Muscle layer of duodenum (tissue), 2 donors: ENCODE results near the gene OIP5.
"Not testable (repeated sequence)": the region's sequence is repeated elsewhere in the genome, so short reads cannot be mapped to it uniquely, and the experiment has no call there.

ENCODE experiments used
- H3K27ac ChIP-seq: one replicate; pipeline ENCODE4 v1.7.0; 2013; ENCODE audit warnings: mild to moderate bottlenecking, low read length
- H3K27me3 ChIP-seq: one replicate; pipeline ENCODE4 v1.7.0; 2013; ENCODE audit warnings: low read depth, mild to moderate bottlenecking, control low read depth, low read length
- H3K36me3 ChIP-seq, 2 donors: one replicate each; pipeline ENCODE4 v1.7.0; 2013; ENCODE audit warnings: low read length in 2 of 2, control low read depth in 1 of 2, mild to moderate bottlenecking in 1 of 2; ENCODE audit not compliant: insufficient read depth in 2 of 2, control insufficient read depth in 1 of 2
- H3K4me1 ChIP-seq, 2 donors: one replicate each; pipeline ENCODE4 v1.7.0; 2013; ENCODE audit warnings: low read length in 2 of 2, mild to moderate bottlenecking in 2 of 2, control low read depth in 1 of 2, moderate library complexity in 1 of 2; ENCODE audit not compliant: insufficient read depth in 2 of 2, control insufficient read depth in 1 of 2
- H3K4me3 ChIP-seq, 2 donors: one replicate each; pipeline ENCODE4 v1.7.0; 2013; ENCODE audit warnings: low read length in 2 of 2, low read depth in 1 of 2, mild to moderate bottlenecking in 1 of 2
- H3K9me3 ChIP-seq, 2 donors: one replicate each; pipeline ENCODE4 v1.7.0; 2013; ENCODE audit warnings: low read length in 2 of 2, control low read depth in 1 of 2, mild to moderate bottlenecking in 1 of 2; ENCODE audit not compliant: control insufficient read depth in 1 of 2
- donor health status: healthy.

The OIP5 gene

GRCh38 chr15:41281236-41281635, 51.2 kb downstream of the OIP5 start:
- Histone ChIP-seq H3K27me3 (no peaks in the 10 kb centered on the region), H3K36me3 (peaks cover 11 to 25% of the 10 kb centered on the region in 2 donors), H3K4me3 (no peak overlapping the region), H3K27ac (no peak overlapping the region), H3K9me3 (no peaks in the 10 kb centered on the region), H3K4me1 (peaks cover 0 to 11% of the 10 kb centered on the region in 2 donors)

DNA sequence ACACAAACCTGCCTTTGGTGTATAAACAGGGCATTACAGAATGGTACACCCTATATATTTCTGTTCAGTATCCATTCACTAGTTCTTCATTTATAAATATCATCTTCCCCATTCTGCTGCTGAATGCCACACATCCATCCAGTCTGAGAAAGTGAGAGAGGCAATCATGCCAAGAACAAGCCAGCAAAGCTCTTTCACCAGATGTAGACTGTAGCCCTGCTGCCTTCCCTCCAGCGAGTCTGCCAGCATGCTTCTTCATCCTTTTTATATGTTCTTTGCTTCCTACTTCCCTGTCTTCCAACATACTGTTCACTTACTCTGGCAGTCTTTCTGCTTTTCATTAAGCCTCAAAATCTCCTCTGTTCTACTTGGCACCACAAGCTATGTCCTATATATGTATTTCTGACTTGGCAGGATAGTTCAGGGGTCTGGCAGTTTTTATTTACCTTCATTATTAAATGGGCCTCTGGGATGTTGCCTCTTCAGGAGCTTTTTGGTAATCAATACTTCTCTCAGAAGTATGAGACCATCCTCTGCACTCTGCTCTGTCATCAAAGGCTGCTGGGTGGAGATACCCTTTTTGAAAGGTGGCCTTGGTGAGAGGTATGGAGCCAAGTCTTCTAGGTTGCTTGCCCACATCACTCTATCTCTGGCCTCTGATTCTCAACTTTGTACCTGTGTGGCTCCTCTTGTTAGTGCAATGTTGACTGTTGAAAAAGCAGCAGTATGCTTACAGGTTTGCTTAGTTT, 52.7 kb downstream of the OIP5 start:
- H3K4me3 ChIP-seq: no peak overlapping the region
- no peaks in the 10 kb centered on the region for H3K4me1 ChIP-seq
- H3K9me3 ChIP-seq: no peaks in the 10 kb centered on the region
- H3K27me3 ChIP-seq: no peaks in the 10 kb centered on the region
- H3K36me3 ChIP-seq: peaks cover 18 to 19% of the 10 kb centered on the region in 2 donors
- H3K27ac ChIP-seq: no peak overlapping the region

DNA sequence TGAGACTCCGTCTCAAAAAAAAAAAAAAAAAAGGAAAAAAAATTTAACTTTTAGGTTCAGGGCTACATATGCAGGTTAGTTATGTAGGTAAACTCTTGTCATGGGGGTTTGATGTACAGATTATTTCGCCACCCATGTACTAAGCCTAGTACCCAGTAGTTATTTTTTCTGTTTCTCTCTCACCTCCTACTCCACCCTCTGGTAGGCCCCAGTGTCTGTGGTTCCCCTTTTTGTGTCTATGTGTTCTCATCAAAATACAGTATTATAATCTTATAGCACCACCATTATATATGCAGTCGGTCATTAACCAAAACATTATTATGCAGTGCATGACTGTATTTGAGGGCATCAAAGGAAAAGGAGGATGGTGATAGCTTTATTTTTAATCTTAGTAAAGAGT, 54.1 kb downstream of the OIP5 start:
- H3K9me3 ChIP-seq: no peaks in the 10 kb centered on the region
- H3K36me3 ChIP-seq: peaks cover 18 to 19% of the 10 kb centered on the region in 2 donors
- no peaks in the 10 kb centered on the region for H3K27me3 ChIP-seq
- no peaks in the 10 kb centered on the region for H3K4me1 ChIP-seq
- no peak overlapping the region for H3K4me3 ChIP-seq
- no peak overlapping the region for H3K27ac ChIP-seq

DNA sequence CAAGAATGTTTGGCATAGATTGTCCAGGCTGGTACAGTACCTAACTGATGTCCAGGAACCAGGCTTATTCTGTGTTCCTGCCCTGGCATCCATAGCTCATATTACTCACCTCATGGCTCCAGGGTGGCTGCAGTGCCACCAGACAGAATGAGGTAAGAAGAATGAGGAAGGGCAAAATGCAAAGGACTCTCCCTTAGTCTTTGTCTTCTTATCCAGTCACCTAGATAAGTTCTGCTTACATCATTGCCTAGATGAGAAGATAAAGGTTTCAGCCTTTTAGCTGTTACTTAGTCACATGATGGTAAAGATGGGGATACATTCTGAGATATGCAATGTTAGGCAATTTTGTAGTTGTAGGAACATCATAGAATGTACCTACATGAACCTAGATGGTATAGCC, 55.6 kb downstream of the OIP5 start:
- Histone ChIP-seq H3K4me3 (no peak overlapping the region), H3K4me1 (no peaks in the 10 kb centered on the region), H3K27ac (no peak overlapping the region), H3K9me3 (no peaks in the 10 kb centered on the region), H3K36me3 (peaks cover 19 to 27% of the 10 kb centered on the region in 2 donors), H3K27me3 (no peaks in the 10 kb centered on the region)

DNA sequence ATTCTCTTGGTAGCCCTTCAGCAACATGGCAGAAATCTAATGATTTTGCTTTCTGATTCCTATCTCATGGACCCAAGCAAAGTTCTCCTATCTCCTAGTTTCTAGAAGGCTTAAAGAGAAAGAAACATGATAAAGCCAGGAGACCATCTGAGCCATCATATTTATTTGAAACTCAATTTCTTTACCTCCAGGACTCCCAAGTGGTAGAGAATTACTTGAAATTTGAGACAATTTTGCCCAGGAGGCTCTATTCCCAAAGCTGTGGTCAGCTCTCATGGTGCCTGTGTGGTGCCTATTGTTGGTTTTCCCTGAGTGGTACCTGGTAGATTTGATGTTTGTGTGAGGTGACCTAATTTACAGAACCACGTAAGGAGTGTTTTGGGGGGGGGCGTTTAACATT, 62.5 kb downstream of the OIP5 start:
- Histone ChIP-seq H3K9me3 (no peaks in the 10 kb centered on the region), H3K4me1 (no peaks in the 10 kb centered on the region), H3K4me3 (no peak overlapping the region), H3K27ac (no peak overlapping the region), H3K27me3 (no peaks in the 10 kb centered on the region), H3K36me3 (peaks cover 12 to 31% of the 10 kb centered on the region in 2 donors)

- H3K27ac ChIP-seq: no peak overlapping the region
- H3K36me3 ChIP-seq: peaks cover 14 to 31% of the 10 kb centered on the region in 2 donors
These were observed 68.5 kb downstream of the OIP5 start for GRCh38 chr15:41263891-41264351.

GRCh38 chr15:41262571-41262970, 69.8 kb downstream of the OIP5 start:
- peaks cover 14 to 36% of the 10 kb centered on the region in 2 donors for H3K36me3 ChIP-seq

More at GRCh38 chr15:41263891-41264351, 68.5 kb downstream of the OIP5 start:
- no peaks in the 10 kb centered on the region for H3K27me3 ChIP-seq
- H3K4me1 ChIP-seq: peaks cover 0 to 2% of the 10 kb centered on the region in 2 donors
- no peak overlapping the region for H3K4me3 ChIP-seq
- H3K9me3 ChIP-seq: no peaks in the 10 kb centered on the region

DNA sequence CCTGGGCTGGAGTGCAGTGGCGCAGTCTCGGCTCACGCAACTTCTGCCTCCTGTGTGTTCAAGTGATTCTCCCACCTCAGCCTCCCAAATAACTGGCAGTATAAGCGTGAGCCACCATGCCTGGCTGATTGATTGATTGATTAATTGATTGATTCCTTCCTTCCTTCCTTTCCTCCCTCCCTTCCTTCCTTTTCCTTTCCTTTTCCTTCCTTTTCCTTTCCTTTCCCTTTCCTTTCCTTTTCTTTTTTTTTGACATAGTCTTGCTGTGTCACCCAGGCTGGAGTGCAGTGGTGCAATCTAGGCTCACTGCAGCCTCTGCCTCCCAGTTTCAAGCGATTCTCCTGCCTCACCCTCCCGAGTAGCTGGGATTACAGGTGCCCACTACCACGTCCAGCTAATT, 71.5 kb downstream of the OIP5 start:
- not testable (repeated sequence) for H3K9me3 ChIP-seq, H3K27ac ChIP-seq, H3K4me3 ChIP-seq, H3K4me1 ChIP-seq, H3K27me3 ChIP-seq
- peaks cover 19 to 33% of the 10 kb centered on the region in 2 donors for H3K36me3 ChIP-seq

More at GRCh38 chr15:41262571-41262970, 69.8 kb downstream of the OIP5 start:
- H3K27ac ChIP-seq: no peak overlapping the region
- no peak overlapping the region for H3K4me3 ChIP-seq
- peaks cover 0 to 8% of the 10 kb centered on the region in 2 donors for H3K4me1 ChIP-seq
- no peaks in the 10 kb centered on the region for H3K27me3 ChIP-seq
- H3K9me3 ChIP-seq: no peaks in the 10 kb centered on the region

DNA sequence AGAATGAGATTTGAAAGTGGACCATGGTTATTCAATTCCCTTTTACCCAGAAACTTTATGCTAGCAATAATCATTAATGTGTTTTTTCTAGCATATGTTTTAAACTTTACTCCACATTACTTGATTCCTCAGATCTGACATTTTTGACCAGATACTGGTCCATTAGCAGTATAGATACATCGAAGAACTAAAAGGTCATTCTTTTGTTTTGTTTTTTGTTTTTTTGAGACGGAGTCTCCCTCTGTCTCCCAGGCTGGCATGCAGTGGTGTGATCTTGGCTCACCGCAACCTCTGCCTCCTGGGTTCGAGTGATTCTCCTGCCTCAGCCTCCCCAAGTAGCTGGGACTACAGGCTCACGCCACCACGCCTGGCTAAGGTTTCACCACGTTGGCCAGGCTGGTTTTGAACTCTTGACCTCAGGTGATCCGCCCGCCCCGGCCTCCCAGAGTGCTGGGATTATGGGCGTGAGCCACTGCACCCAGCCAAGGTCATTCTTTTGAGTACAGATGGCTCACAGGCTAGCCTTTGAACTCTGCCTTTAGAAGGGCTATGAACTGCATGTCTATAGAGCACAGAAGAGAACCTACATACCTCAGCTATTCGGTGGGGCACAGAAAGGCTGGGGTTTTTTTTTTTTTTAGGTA, 72.7 kb downstream of the OIP5 start:
- Histone ChIP-seq H3K36me3 (peaks cover 21 to 29% of the 10 kb centered on the region in 2 donors), H3K4me3 (no peak overlapping the region), H3K27me3 (no peaks in the 10 kb centered on the region), H3K27ac (no peak overlapping the region), H3K4me1 (peaks cover 0 to 8% of the 10 kb centered on the region in 2 donors), H3K9me3 (no peaks in the 10 kb centered on the region)
